HS-5 (cell line): ENCODE measurements around the gene TULP4.
"Not testable (repeated sequence)": the region's sequence is repeated elsewhere in the genome, so short reads cannot be mapped to it uniquely, and the experiment has no call there.

ENCODE experiments used
- DNase-seq: peaks from one replicate; pipeline ENCODE4 v3.0.0-alpha.2; 2012; ENCODE audit warnings: low read depth

The TULP4 gene

GRCh38 chr6:158531970-158532369, 219.7 kb downstream of the TULP4 start:
- DNase-seq, result no peak

DNA sequence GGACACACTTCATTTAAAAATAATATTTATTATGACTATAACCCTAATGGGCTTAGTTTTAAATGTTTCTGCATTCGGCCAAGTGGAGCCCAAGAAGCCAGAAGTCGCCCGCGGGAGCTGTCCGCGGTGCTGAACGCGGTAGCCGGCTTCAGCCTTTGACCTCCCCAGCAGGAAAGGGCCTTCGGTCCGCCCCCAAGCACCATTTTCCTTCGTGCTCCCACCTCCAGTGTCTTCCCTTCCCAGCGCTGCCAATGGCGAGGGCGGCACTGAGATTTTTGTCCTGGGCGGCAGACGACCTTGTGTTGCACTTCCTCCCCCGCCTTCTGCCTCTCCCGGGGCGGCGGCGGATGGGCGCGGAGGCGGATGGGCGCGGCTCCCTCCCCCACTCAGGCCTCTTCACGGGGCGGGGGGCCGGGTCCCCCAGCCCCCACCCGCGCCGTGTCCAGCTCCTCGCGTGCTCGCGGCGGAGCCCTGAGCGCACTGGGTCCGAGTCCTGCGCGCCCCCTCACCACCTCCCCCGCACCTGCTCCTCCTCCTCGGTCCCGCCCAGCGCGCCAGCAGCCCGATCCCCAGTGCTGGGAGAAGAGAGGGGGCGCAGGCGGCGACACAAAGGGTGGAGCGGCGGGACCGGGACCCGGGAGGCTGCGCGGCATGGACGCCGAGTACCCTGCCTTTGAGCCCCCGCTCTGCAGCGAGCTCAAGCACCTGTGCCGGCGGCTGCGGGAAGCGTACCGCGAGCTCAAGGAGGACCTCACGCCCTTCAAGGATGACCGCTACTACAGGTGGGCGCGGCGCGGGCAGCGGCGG, 224.0 kb downstream of the TULP4 start:
- no peak for DNase-seq

- no peak for DNase-seq
Measured at GRCh38 chr6:158536891-158537798, 224.9 kb downstream of the TULP4 start.

DNA sequence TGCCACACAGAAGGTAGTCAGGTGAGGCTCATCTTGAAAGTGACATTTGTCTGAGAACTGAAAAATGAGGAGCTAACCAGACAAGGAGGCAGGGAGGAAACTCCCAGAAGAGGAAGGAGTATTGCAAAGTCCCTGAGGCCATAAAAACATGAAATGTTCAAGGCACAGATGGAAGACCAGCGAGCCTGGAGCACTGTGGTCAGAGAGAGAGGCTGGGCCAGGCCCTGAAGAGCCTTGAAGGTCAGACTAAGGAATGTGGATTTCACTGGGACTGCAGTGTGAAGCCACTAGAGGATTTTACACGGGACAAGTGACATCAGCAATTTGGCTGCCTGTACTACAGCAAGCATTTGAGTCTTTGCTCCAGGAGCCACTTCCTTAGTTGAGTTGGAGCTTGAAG, 226.5 kb downstream of the TULP4 start:
- no peak for DNase-seq

DNA sequence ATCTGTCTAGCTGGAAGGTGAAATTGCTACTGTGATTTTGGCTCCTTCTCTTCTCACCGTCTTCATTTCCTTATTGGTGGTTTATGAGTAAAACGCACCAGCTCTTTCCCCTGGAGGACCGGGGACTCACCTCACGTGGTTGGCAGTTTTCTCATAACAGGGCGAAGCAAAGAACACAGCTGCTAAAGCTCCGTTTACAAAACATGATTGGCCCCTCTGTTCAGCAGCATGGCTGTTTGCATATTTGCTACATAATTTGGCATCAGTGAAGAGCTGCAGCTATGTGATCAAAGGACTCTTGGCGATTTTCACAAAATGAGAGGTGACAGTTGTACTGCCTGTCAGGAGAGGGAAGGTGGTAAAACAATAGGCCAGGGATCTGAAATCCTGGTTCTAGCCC, 227.1 kb downstream of the TULP4 start:
- DNase-seq, result no peak

DNA sequence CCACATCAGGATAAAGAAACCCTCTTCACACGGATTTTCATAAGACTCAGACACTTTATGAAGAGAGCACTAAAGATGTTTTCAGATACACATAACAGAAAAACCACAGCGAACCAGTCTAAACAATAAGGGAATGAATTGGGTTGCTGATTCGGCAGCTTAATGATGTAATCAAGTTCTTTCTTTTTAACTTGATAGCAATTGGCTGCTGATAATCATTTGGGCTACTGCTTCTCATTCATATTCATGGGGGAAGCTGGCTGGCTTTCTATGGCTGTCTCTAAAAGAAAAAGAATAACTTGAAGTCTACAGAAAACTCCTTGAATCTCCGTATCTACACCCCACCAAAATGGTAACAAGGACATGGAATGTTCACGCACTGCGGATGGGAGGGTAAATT, 227.6 kb downstream of the TULP4 start:
- DNase-seq, result no peak

- DNase-seq, result no peak
Measured at GRCh38 chr6:158543606-158544185, 231.4 kb downstream of the TULP4 start.

DNA sequence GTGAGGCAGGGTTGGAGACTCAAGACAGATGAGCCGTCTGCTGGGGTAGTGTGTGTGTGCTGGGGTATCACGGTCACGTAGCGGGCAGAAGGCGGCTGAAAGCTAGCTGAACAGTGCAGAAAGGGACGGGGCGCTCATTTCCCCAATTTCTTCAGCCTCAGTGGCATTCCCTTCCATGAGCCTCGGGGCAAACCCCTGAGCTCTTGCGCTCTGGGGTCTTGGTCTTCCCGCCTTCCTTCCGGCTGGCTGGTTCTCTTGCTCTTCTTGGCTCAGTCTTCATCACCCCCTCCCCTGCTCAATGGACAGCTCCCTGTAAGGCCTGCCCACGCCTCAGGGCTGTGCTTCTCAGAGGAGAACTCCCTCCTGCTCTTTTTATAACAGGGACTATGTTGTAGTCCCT, 232.2 kb downstream of the TULP4 start:
- no peak for DNase-seq

- no peak for DNase-seq
Measured at GRCh38 chr6:158545043-158545966, 233.0 kb downstream of the TULP4 start.

- DNase-seq, result no peak
Measured at GRCh38 chr6:158548418-158549161, 236.3 kb downstream of the TULP4 start.

DNA sequence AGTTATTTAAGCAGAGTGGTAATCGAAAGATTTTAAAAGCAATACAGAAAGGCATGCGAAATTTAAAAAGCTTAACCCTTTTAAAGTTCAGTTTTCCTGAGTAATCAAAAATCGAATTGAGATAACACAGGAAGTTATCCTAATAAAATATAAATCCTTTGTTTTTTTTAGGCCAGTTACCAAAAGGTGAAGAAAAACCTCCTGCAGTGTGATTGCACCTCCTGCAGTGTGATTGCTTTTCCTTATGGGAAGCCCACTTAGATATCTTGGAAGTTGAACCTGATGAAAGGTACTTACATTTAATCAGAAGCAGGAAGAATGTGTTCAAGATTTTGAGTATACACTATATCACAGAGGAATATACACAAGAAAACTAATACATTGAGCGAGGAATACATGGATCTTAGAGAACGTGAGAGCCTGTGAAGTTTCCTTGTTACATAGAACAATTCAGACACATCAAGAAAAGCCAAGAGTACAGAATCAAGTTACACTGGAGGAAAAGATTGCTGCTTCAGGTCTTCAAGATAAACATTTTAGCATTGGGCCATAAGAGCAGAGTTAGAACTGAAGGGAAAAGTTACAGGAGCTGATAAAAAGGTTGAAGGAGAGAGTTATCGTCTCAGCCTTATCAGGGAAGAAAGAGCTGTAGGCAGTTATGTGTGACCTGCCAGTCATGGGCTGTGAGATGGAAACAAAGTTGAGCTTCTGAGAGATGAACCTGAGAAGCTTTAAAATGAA, 240.0 kb downstream of the TULP4 start:
- DNase-seq, result no peak

DNA sequence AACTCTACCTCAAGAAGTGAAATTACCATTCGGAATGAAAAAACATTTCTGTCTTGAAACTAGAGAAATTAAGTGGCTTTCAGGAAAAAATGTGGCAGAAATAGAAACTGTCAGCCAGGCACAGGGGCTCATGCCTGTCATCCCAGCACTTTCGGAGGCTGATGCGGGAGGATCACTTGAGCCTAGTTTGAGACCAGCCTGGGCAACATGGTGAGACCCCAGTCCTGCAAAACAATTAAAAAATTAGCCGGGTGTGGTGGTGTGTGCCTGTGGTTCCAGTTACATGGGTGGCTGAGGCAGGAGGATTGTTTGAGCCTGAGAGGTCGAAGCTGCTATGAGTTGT, 240.5 kb downstream of the TULP4 start:
- DNase-seq, result no peak

GRCh38 chr6:158554611-158555361, 242.5 kb downstream of the TULP4 start:
- DNase-seq, result no peak

DNA sequence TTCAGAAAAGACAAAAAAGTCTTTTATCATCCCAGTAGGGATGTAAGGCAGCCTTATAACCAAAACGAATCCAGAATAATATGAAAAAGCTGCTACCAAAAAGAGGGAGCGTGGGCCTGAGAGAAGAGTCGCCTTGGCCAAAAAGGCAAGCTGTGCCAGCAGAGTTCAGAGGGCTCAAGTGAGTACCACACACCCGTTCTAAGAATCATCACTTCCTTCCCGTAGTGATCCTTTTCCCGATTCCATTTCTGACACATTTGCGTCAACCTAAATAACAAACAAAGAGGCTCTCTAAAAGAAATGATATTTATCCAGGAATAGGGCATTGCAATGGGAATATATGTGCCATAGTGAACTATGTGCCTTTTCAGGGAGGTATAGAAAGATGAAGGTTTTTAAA, 243.8 kb downstream of the TULP4 start:
- DNase-seq, result no peak

GRCh38 chr6:158557110-158557509, 244.8 kb downstream of the TULP4 start:
- DNase-seq, result not testable (repeated sequence)

- DNase-seq, result no peak
Measured at GRCh38 chr6:158557927-158558326, 245.7 kb downstream of the TULP4 start.

GRCh38 chr6:158558415-158559306, 246.4 kb downstream of the TULP4 start:
- no peak for DNase-seq

- DNase-seq, result no peak
Measured at GRCh38 chr6:158559338-158559894, 247.2 kb downstream of the TULP4 start.
